ENCODE measurements around the gene SHROOM3. TPM values are rescaled to one million over a fixed set of nuclear protein-coding genes. Genes with fewer than 3 reads are reported as not detected.

The SHROOM3 gene
- total and polyA plus RNA-seq, 2 donors (not counting 1 experiment from before 2014, with no cell fraction given), result 0.91 to 1.5 TPM

GRCh38 chr4:76535603-76536372 is 100.8 kb downstream of the SHROOM3 start:
- Mint-ChIP-seq H3K9me3 (ENCODE audit: insufficient read depth) (no peaks in the 10 kb centered on the region), H3K27ac (no peak overlapping the region), H3K4me1 (no peaks in the 10 kb centered on the region), H3K4me3 (no peak overlapping the region), H3K27me3 (peaks cover 8% of the 10 kb centered on the region)
- H4K20me1 ChIP-seq (ENCODE audit: control insufficient read depth, insufficient read depth, low read length, poor library complexity, severe bottlenecking), result no peaks in the 10 kb centered on the region
- no peak overlapping the region for H3K27ac ChIP-seq (ENCODE audit: low read length in 2 of 2)
- H3K4me2 ChIP-seq (replicated peaks; ENCODE audit: low read depth, low read length, poor library complexity, severe bottlenecking), result no peak overlapping the region
- H3K9me3 ChIP-seq (ENCODE audit: control extremely low read depth in 1 of 3, control insufficient read depth in 2 of 3, insufficient read depth in 1 of 3, low read length in 2 of 3), result no peaks in the 10 kb centered on the region
- ATAC-seq (ENCODE audit: low read depth) (no peak), DNase-seq (no peak)
- no peaks in the 10 kb centered on the region for H3K4me1 ChIP-seq (ENCODE audit: control insufficient read depth in 2 of 2, insufficient read depth in 2 of 2, low read length in 2 of 2)
- TF ChIP-seq EZH2 (IDR thresholded peaks at IDR 0.05; ENCODE audit: borderline replicate concordance, insufficient read depth, low read depth, low read length, poor library complexity, severe bottlenecking), result no peak
- TF ChIP-seq, protein P1, sequence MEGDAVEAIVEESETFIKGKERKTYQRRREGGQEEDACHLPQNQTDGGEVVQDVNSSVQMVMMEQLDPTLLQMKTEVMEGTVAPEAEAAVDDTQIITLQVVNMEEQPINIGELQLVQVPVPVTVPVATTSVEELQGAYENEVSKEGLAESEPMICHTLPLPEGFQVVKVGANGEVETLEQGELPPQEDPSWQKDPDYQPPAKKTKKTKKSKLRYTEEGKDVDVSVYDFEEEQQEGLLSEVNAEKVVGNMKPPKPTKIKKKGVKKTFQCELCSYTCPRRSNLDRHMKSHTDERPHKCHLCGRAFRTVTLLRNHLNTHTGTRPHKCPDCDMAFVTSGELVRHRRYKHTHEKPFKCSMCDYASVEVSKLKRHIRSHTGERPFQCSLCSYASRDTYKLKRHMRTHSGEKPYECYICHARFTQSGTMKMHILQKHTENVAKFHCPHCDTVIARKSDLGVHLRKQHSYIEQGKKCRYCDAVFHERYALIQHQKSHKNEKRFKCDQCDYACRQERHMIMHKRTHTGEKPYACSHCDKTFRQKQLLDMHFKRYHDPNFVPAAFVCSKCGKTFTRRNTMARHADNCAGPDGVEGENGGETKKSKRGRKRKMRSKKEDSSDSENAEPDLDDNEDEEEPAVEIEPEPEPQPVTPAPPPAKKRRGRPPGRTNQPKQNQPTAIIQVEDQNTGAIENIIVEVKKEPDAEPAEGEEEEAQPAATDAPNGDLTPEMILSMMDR (IDR thresholded peaks at IDR 0.05), result no peak
- WGBS (ENCODE audit: insufficient coverage), result 87% methylated on average over 3 of the region's 5 CpGs
- CTCF ChIA-PET, result no interaction called here
- intact Hi-C loops (cut with micrococcal nuclease), result no loop called here
- H3K36me3 ChIP-seq (replicated peaks in 1 of 2; ENCODE audit: control extremely low read depth in 1 of 2, control insufficient read depth in 1 of 2, extremely low read depth in 1 of 2, insufficient read depth in 2 of 2, low read length in 1 of 2), result no peaks in the 10 kb centered on the region
- POLR2A ChIA-PET, result no interaction called here
- H3K27me3 ChIP-seq (replicated peaks in 1 of 4; ENCODE audit: control extremely low read depth in 1 of 4, control insufficient read depth in 3 of 4, insufficient read depth in 4 of 4, low read length in 3 of 4), result no peaks in the 10 kb centered on the region
- no peaks in the 10 kb centered on the region for H3K79me2 ChIP-seq (ENCODE audit: control insufficient read depth, insufficient read depth, low read length)
- no peak overlapping the region for H3K9ac ChIP-seq (ENCODE audit: low read length)
- H2AFZ ChIP-seq (ENCODE audit: insufficient read depth, low read depth, low read length, poor library complexity, severe bottlenecking), result no peak overlapping the region
- no peak overlapping the region for H3K4me3 ChIP-seq (ENCODE audit: control extremely low read depth in 1 of 5, extremely low read depth in 1 of 5, insufficient read depth in 1 of 5, low read depth in 2 of 5, low read length in 4 of 5)

GRCh38 chr4:76536373-76536689 is 101.3 kb downstream of the SHROOM3 start:
- Mint-ChIP-seq H3K27me3 (peaks cover 8% of the 10 kb centered on the region), H3K4me3 (no peak overlapping the region), H3K9me3 (ENCODE audit: insufficient read depth) (no peaks in the 10 kb centered on the region), H3K4me1 (no peaks in the 10 kb centered on the region), H3K27ac (no peak overlapping the region)
- Histone ChIP-seq H4K20me1 (ENCODE audit: control insufficient read depth, insufficient read depth, low read length, poor library complexity, severe bottlenecking) (no peaks in the 10 kb centered on the region), H2AFZ (ENCODE audit: insufficient read depth, low read depth, low read length, poor library complexity, severe bottlenecking) (no peak overlapping the region), H3K9me3 (ENCODE audit: control extremely low read depth in 1 of 3, control insufficient read depth in 2 of 3, insufficient read depth in 1 of 3, low read length in 2 of 3) (no peaks in the 10 kb centered on the region), H3K27ac (ENCODE audit: low read length in 2 of 2) (no peak overlapping the region), H3K4me3 (ENCODE audit: control extremely low read depth in 1 of 5, extremely low read depth in 1 of 5, insufficient read depth in 1 of 5, low read depth in 2 of 5, low read length in 4 of 5) (no peak overlapping the region), H3K36me3 (replicated peaks in 1 of 2; ENCODE audit: control extremely low read depth in 1 of 2, control insufficient read depth in 1 of 2, extremely low read depth in 1 of 2, insufficient read depth in 2 of 2, low read length in 1 of 2) (no peaks in the 10 kb centered on the region), H3K4me2 (replicated peaks; ENCODE audit: low read depth, low read length, poor library complexity, severe bottlenecking) (no peak overlapping the region), H3K4me1 (ENCODE audit: control insufficient read depth in 2 of 2, insufficient read depth in 2 of 2, low read length in 2 of 2) (no peaks in the 10 kb centered on the region), H3K79me2 (ENCODE audit: control insufficient read depth, insufficient read depth, low read length) (no peaks in the 10 kb centered on the region), H3K27me3 (replicated peaks in 1 of 4; ENCODE audit: control extremely low read depth in 1 of 4, control insufficient read depth in 3 of 4, insufficient read depth in 4 of 4, low read length in 3 of 4) (no peaks in the 10 kb centered on the region), H3K9ac (ENCODE audit: low read length) (no peak overlapping the region)
- ChIA-PET POLR2A (no interaction called here), CTCF (no interaction called here)
- intact Hi-C loops (cut with micrococcal nuclease), result no loop called here
- no CpG with 5 or more reads among the region's 2 CpGs for WGBS (ENCODE audit: insufficient coverage)
- TF ChIP-seq, protein P1 (IDR thresholded peaks at IDR 0.05), result no peak
- TF ChIP-seq EZH2 (IDR thresholded peaks at IDR 0.05; ENCODE audit: borderline replicate concordance, insufficient read depth, low read depth, low read length, poor library complexity, severe bottlenecking), result no peak
- DNase-seq, result no peak
- ATAC-seq (ENCODE audit: low read depth), result no peak
